ENCODE measurements around the gene MUC4.

Gene MUC4

DNA sequence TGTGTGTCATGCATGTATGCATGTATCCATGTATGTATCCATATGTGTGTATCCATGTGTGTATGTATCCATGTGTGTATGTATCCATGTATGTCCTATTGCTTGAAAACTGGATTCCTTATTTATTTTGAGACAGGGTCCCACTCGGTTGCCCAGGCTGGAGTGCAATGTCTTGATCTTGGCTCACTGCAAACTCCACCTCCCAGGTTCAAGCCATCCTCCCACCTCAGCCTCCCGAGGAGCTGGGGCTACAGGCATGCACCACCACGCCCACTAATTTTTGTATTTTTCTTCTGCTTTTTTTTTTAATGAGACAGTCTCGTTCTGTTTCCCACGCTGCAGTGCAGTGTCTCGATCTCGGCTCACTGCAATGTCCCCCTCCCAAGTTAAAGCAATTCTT, 56.8 kb downstream of the MUC4 start:
- peaks cover 3% of the 10 kb centered on the region for H3K4me1 ChIP-seq (ENCODE audit: insufficient read depth, low read length, poor library complexity, severe bottlenecking)
- no peak overlapping the region for H2AFZ ChIP-seq (ENCODE audit: low read length)
- TF ChIP-seq, protein P1, sequence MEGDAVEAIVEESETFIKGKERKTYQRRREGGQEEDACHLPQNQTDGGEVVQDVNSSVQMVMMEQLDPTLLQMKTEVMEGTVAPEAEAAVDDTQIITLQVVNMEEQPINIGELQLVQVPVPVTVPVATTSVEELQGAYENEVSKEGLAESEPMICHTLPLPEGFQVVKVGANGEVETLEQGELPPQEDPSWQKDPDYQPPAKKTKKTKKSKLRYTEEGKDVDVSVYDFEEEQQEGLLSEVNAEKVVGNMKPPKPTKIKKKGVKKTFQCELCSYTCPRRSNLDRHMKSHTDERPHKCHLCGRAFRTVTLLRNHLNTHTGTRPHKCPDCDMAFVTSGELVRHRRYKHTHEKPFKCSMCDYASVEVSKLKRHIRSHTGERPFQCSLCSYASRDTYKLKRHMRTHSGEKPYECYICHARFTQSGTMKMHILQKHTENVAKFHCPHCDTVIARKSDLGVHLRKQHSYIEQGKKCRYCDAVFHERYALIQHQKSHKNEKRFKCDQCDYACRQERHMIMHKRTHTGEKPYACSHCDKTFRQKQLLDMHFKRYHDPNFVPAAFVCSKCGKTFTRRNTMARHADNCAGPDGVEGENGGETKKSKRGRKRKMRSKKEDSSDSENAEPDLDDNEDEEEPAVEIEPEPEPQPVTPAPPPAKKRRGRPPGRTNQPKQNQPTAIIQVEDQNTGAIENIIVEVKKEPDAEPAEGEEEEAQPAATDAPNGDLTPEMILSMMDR (conservative IDR thresholded peaks at IDR 0.05; ENCODE audit: low read length): no peak
- TF ChIP-seq EZH2phosphoT487 (IDR thresholded peaks at IDR 0.05; ENCODE audit: borderline replicate concordance): no peak
- no peaks in the 10 kb centered on the region for H4K20me1 ChIP-seq (ENCODE audit: insufficient read depth, low read length, poor library complexity, severe bottlenecking)
- H3K27me3 ChIP-seq (ENCODE audit: insufficient read depth, low read length, poor library complexity, severe bottlenecking): no peaks in the 10 kb centered on the region
- no peak overlapping the region for H3K4me2 ChIP-seq (ENCODE audit: low read depth, low read length, poor library complexity, severe bottlenecking)
- no peaks in the 10 kb centered on the region for H3F3A ChIP-seq (ENCODE audit: low read depth)
- H3K36me3 ChIP-seq (ENCODE audit: insufficient read depth, low read length): no peaks in the 10 kb centered on the region
- no peak overlapping the region for H3K9ac ChIP-seq (ENCODE audit: low read depth, low read length, poor library complexity, severe bottlenecking)
- H3K9me2 ChIP-seq (replicated peaks; ENCODE audit: low read depth, low read length): no peaks in the 10 kb centered on the region
- no peak overlapping the region for H3K4me3 ChIP-seq (ENCODE audit: low read length, poor library complexity, severe bottlenecking)
- no peaks in the 10 kb centered on the region for H3K9me3 ChIP-seq (ENCODE audit: insufficient read depth, low read depth, low read length)
- no peaks in the 10 kb centered on the region for H3K79me2 ChIP-seq (ENCODE audit: insufficient read depth, low read length)

DNA sequence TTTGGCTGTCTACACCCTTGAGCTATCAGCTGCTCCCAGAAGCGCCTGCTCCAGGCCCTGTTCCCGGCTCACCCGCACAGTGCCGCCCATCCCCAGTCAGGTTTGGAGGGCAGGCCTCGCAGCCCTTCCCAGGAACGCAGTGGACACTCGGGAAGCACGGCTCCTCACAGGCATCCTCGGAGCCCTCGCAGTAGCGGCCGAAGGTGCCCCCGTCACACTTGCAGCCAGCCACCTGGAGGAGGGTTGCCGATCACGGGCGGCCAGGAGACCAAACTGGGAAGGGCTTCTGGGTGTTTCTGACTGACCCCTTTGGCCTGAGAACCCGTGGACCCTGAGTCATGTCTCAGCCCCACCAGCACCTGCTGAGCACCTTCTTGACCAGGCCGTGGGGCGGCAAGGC, 57.6 kb downstream of the MUC4 start:
- no peaks in the 10 kb centered on the region for H3F3A ChIP-seq (ENCODE audit: low read depth)
- peaks cover 3% of the 10 kb centered on the region for H3K4me1 ChIP-seq (ENCODE audit: insufficient read depth, low read length, poor library complexity, severe bottlenecking)
- no peaks in the 10 kb centered on the region for H3K36me3 ChIP-seq (ENCODE audit: insufficient read depth, low read length)
- H2AFZ ChIP-seq (ENCODE audit: low read length): no peak overlapping the region
- H3K27me3 ChIP-seq (ENCODE audit: insufficient read depth, low read length, poor library complexity, severe bottlenecking): no peaks in the 10 kb centered on the region
- H3K4me2 ChIP-seq (ENCODE audit: low read depth, low read length, poor library complexity, severe bottlenecking): no peak overlapping the region
- TF ChIP-seq EZH2phosphoT487 (IDR thresholded peaks at IDR 0.05; ENCODE audit: borderline replicate concordance): no peak
- no peaks in the 10 kb centered on the region for H4K20me1 ChIP-seq (ENCODE audit: insufficient read depth, low read length, poor library complexity, severe bottlenecking)
- H3K9ac ChIP-seq (ENCODE audit: low read depth, low read length, poor library complexity, severe bottlenecking): no peak overlapping the region
- H3K79me2 ChIP-seq (ENCODE audit: insufficient read depth, low read length): no peaks in the 10 kb centered on the region
- H3K9me3 ChIP-seq (ENCODE audit: insufficient read depth, low read depth, low read length): no peaks in the 10 kb centered on the region
- no peak overlapping the region for H3K4me3 ChIP-seq (ENCODE audit: low read length, poor library complexity, severe bottlenecking)
- no peaks in the 10 kb centered on the region for H3K9me2 ChIP-seq (replicated peaks; ENCODE audit: low read depth, low read length)

DNA sequence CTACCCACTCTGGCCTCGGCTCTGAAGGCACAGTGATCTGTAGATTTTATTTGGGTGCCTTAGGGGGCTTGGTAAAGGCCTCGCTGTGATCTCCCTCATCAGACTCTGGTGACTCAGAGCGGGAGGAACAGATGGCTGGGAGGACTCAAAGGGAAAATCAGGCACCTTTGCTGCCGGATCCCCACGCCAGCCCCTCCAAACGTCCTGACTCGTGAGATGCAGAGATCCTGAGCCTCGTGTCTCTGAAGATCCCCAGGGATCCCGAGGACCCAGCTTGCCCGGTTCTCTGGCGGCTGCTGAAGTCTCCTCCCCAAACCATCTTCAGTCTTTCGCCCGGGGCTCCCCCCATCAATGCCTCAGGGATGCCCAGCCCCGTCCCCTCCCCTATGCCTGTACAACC, 58.1 kb downstream of the MUC4 start:
- TF ChIP-seq, protein P1 (conservative IDR thresholded peaks at IDR 0.05; ENCODE audit: low read length): no peak
- TF ChIP-seq EZH2phosphoT487 (IDR thresholded peaks at IDR 0.05; ENCODE audit: borderline replicate concordance): no peak
- Histone ChIP-seq H4K20me1 (ENCODE audit: insufficient read depth, low read length, poor library complexity, severe bottlenecking) (no peaks in the 10 kb centered on the region), H3K4me3 (ENCODE audit: low read length, poor library complexity, severe bottlenecking) (no peak overlapping the region), H3K9me2 (replicated peaks; ENCODE audit: low read depth, low read length) (no peaks in the 10 kb centered on the region), H3K36me3 (ENCODE audit: insufficient read depth, low read length) (no peaks in the 10 kb centered on the region), H3K27me3 (ENCODE audit: insufficient read depth, low read length, poor library complexity, severe bottlenecking) (no peaks in the 10 kb centered on the region), H3K79me2 (ENCODE audit: insufficient read depth, low read length) (no peaks in the 10 kb centered on the region), H3F3A (ENCODE audit: low read depth) (no peaks in the 10 kb centered on the region), H3K9ac (ENCODE audit: low read depth, low read length, poor library complexity, severe bottlenecking) (no peak overlapping the region), H3K4me2 (ENCODE audit: low read depth, low read length, poor library complexity, severe bottlenecking) (no peak overlapping the region), H3K4me1 (ENCODE audit: insufficient read depth, low read length, poor library complexity, severe bottlenecking) (peaks cover 3% of the 10 kb centered on the region), H2AFZ (ENCODE audit: low read length) (no peak overlapping the region), H3K9me3 (ENCODE audit: insufficient read depth, low read depth, low read length) (no peaks in the 10 kb centered on the region)

DNA sequence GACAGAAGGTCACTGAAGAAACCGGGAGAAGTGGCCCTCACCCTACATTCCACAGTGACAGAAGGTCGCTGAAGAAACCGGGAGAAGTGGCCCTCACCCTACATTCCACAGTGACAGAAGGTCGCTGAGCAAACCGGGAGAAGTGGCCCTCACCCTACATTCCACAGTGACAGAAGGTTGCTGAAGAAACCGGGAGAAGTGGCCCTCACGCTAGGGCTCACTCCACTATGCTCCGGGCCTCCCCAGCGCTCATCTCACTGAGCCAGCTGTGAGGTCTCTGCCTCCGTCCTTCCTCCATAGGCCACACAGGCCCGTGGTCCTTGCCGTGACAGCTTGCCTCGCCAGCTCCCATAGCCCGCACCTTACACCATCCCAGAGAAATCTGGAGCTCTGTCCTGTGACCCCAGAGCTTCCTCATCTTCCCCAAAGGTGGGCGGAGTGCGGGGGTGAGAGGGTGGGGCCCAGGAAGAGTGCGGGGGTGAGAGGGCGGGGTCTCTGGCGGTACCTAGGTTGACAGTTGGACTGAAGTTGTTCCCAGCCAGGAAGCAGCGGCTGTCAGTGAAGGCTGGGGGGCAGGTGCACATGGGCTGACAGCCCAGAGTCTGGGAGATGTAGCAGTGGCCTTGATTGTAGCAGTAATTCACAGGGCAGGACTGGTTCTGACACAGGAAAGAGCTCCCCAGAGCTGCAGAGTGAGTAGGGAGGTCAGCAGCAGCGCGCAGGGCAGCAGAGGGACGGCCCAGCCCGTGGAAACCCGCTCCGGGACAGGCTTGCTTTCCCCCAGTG, 59.0 kb downstream of the MUC4 start:
- H3K4me3 ChIP-seq (ENCODE audit: low read length, poor library complexity, severe bottlenecking): no peak overlapping the region

More for the DNA sequence above, 59.0 kb downstream of the MUC4 start:
- peaks cover 3% of the 10 kb centered on the region for H3K4me1 ChIP-seq (ENCODE audit: insufficient read depth, low read length, poor library complexity, severe bottlenecking)
- no peaks in the 10 kb centered on the region for H3K79me2 ChIP-seq (ENCODE audit: insufficient read depth, low read length)
- H3K9me3 ChIP-seq (ENCODE audit: insufficient read depth, low read depth, low read length): no peaks in the 10 kb centered on the region
- H3K36me3 ChIP-seq (ENCODE audit: insufficient read depth, low read length): no peaks in the 10 kb centered on the region
- TF ChIP-seq EZH2phosphoT487 (IDR thresholded peaks at IDR 0.05; ENCODE audit: borderline replicate concordance): no peak
- TF ChIP-seq, protein P1 (conservative IDR thresholded peaks at IDR 0.05; ENCODE audit: low read length): no peak
- H2AFZ ChIP-seq (ENCODE audit: low read length): no peak overlapping the region
- H3F3A ChIP-seq (ENCODE audit: low read depth): no peaks in the 10 kb centered on the region
- no peak overlapping the region for H3K4me2 ChIP-seq (ENCODE audit: low read depth, low read length, poor library complexity, severe bottlenecking)
- no peak overlapping the region for H3K9ac ChIP-seq (ENCODE audit: low read depth, low read length, poor library complexity, severe bottlenecking)
- H4K20me1 ChIP-seq (ENCODE audit: insufficient read depth, low read length, poor library complexity, severe bottlenecking): no peaks in the 10 kb centered on the region
- H3K9me2 ChIP-seq (replicated peaks; ENCODE audit: low read depth, low read length): no peaks in the 10 kb centered on the region
- no peaks in the 10 kb centered on the region for H3K27me3 ChIP-seq (ENCODE audit: insufficient read depth, low read length, poor library complexity, severe bottlenecking)
